ENCODE data around the gene IFNAR1.
"Not testable (repeated sequence)": the region's sequence is repeated elsewhere in the genome, so short reads cannot be mapped to it uniquely, and the experiment has no call there.

Gene IFNAR1

DNA sequence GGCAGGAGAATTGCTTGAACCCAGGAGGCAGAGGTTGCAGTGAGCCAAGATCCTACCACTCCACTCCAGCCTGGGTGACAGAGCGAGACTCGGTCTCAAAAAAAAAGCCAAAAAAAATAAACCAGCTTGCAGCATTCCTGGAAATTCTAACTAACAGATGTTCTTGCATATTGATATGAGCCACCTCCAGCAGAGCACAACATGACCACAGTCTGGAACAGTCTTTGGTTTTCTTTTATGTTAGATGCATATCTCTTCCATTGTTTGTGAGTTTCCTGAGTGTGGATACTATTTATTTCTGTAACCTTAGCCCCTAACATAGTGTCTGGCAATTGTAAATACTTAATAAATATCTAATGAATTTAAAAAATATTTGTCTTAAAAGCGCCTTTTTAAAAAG, 23.9 kb downstream of the IFNAR1 start:
- DNase-seq (ENCODE audit: low read depth, low spot score): no peak

DNA sequence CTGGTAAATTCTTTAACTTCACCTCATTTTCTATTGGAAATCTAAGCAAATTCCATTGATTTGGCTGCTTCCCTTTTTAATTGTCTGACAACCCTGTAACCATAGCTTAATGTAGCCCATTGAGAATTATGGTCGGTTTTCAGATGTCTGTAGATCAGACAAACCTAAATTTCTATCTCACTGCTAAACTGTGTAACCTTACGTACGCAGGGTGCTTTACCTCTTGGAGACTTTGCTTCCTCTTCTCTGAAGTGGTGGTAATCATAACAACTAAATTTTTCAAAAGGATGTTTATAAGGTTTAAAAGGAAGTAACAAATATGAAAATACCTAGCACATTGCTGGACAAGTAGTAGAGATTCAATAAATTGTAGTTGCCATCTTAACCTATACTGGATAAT, 25.9 kb downstream of the IFNAR1 start:
- no peak for DNase-seq (ENCODE audit: low read depth, low spot score)

DNA sequence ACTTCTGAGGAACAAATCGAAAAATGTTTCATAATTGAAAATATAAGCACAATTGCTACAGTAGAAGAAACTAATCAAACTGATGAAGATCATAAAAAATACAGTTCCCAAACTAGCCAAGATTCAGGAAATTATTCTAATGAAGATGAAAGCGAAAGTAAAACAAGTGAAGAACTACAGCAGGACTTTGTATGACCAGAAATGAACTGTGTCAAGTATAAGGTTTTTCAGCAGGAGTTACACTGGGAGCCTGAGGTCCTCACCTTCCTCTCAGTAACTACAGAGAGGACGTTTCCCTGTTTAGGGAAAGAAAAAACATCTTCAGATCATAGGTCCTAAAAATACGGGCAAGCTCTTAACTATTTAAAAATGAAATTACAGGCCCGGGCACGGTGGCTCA, 30.6 kb downstream of the IFNAR1 start:
- no peak for DNase-seq (ENCODE audit: low read depth, low spot score)

DNA sequence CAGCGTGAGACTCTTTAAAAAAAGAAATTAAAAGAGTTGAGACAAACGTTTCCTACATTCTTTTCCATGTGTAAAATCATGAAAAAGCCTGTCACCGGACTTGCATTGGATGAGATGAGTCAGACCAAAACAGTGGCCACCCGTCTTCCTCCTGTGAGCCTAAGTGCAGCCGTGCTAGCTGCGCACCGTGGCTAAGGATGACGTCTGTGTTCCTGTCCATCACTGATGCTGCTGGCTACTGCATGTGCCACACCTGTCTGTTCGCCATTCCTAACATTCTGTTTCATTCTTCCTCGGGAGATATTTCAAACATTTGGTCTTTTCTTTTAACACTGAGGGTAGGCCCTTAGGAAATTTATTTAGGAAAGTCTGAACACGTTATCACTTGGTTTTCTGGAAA, 31.2 kb downstream of the IFNAR1 start:
- DNase-seq (ENCODE audit: low read depth, low spot score): no peak

GRCh38 chr21:33357177-33357576, 32.4 kb downstream of the IFNAR1 start:
- DNase-seq (ENCODE audit: low read depth, low spot score): no peak

GRCh38 chr21:33359446-33359845, 34.7 kb downstream of the IFNAR1 start:
- DNase-seq (ENCODE audit: low read depth, low spot score): no peak

GRCh38 chr21:33360281-33360680, 35.5 kb downstream of the IFNAR1 start:
- DNase-seq (ENCODE audit: low read depth, low spot score): no peak

GRCh38 chr21:33360881-33361602, 36.3 kb downstream of the IFNAR1 start:
- peak; percentile 47 for DNase-seq (ENCODE audit: low read depth, low spot score)

DNA sequence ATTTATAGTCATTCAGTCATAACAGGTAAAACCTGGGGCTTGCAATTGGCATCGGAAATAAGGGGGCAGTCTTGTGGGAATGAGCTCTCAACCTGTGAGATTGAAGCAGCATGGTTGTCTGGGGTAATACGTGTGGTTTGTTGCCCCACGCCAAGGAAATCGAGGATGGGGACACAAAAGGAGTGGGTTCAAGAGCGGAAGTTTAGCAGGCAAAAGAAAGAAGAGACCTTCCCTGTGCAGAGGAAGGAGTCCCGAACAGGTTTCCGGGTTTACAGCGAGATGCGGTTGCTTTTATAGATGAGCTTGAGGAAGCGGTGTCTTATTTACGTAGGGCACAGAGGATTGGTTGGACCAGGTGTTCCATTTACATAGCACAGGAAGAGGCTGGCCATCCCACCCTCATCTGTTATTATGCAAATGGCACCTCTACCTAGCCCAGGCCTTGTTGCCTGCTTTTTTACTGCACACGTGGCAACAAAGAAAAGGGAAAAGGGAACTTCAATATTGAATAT, 37.3 kb downstream of the IFNAR1 start:
- DNase-seq (ENCODE audit: low read depth, low spot score): no peak

DNA sequence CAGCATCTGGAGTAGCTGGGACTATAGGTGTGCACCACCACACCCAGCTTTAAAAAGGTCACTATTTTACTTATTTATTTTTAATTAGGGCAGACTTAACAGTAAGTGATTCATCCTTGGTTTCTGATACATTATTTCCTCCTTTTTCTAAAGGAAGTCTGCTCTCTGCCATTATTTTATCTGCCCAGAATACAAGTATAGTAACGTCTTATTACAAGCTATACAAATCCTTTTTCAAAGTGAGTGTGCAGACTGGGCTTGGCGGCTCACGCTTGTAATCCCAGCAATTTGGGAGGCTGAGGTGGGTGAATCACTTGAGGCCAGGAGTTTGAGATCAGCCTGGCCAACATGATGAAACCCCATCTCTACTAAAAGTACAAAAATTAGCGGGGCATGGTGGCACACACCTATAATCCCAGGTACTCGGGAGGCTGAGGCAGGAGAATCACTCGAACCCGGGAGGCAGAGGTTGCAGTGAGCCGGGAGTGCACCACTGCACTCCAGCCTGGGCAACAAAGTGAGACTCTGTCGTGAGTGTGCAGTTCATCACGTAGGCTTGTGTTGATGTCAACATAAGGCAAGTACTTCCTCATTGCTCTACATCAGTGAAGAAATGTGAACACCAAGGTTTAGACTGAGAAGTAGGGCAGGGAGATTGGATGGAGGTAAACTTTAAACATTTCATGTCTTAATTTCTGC, 39.3 kb downstream of the IFNAR1 start:
- not testable (repeated sequence) for DNase-seq (ENCODE audit: low read depth, low spot score)

DNA sequence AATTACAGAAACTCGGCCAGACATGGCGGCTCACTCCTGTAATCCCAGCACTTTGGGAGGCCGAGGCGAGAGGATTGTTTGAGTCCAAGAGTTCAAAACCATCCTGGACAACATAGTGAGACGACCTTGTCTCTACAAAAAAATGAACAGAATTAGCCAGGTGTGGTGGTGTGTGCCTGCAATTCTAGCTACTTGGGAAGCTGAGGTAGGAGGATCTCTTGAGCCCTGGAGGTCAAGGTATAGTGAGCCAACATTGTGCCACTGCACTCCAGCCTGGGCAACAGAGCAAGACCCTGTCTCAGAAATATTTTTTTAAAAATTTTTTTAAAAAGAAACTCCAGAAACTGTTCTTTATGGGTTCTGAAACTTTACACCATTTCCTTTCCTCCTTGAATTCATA, 40.1 kb downstream of the IFNAR1 start:
- DNase-seq (ENCODE audit: low read depth, low spot score): no peak

- DNase-seq (ENCODE audit: low read depth, low spot score): no peak
Observed at GRCh38 chr21:33367309-33367973, 42.7 kb downstream of the IFNAR1 start.

GRCh38 chr21:33368124-33368523, 43.4 kb downstream of the IFNAR1 start:
- no peak for DNase-seq (ENCODE audit: low read depth, low spot score)

GRCh38 chr21:33368576-33368975, 43.8 kb downstream of the IFNAR1 start:
- no peak for DNase-seq (ENCODE audit: low read depth, low spot score)

- DNase-seq (ENCODE audit: low read depth, low spot score): no peak
Observed at GRCh38 chr21:33369586-33369985, 44.8 kb downstream of the IFNAR1 start.

DNA sequence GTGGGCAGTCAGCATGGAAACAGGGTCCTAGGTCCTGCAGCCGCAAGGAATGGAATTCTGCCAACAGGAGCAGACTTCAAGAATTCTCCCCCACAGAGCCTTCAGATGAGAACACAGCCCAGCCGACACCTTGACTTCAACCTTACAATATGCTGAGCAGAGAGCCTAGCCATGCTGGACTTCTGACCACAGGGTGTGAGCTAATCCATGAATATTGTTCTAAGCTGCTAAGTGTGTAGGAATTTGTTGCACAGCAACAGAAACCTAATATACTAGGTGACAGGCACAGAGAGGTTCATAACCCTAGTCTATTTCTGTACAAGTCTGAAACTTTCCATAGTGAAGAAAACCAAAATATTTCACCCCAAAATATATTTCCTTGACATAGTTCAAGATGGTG, 45.5 kb downstream of the IFNAR1 start:
- no peak for DNase-seq (ENCODE audit: low read depth, low spot score)

- no peak for DNase-seq (ENCODE audit: low read depth, low spot score)
Observed at GRCh38 chr21:33371366-33371765, 46.6 kb downstream of the IFNAR1 start.

DNA sequence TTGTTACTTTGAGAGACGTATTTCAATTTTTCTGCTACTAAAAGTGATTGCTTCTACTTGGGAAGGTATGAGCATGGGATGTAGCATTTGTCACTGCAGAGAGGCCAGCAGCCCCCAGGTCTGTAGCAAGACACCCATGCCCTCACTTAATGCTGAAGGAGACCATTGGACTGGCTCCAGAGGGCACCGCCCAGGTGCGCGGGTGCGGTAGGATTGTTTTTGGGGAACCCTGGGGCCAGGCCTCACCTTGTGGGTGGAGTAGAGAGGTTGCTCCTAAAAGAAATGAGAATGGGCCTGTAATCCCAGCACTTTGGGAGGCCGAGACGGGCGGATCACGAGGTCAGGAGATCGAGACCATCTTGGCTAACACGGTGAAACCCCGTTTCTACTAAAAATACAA, 47.8 kb downstream of the IFNAR1 start:
- DNase-seq (ENCODE audit: low read depth, low spot score): no peak

DNA sequence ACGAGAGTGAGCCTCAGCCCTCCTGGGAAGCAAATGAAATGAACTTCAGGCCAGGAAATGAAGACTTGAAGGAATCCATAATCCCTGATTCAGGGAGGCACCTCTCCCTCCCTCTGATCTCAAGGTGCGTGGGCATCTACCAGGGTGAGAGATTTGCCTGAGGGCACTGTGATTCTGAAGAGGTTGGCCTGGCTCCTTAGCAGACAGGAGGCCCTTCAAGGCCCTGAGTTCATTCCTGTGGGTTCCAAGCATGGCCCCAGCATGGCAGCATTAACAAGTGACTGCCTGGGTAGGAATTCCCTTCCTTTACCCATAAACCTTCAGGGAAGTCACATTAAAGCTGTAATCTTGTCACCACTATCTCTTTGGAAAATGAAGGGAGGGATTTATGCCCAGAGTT, 48.7 kb downstream of the IFNAR1 start:
- no peak for DNase-seq (ENCODE audit: low read depth, low spot score)

GRCh38 chr21:33374080-33374449, 49.3 kb downstream of the IFNAR1 start:
- DNase-seq (ENCODE audit: low read depth, low spot score): no peak

- peak; percentile 29 for DNase-seq (ENCODE audit: low read depth, low spot score)
Observed at GRCh38 chr21:33374450-33375096, 49.8 kb downstream of the IFNAR1 start.

DNA sequence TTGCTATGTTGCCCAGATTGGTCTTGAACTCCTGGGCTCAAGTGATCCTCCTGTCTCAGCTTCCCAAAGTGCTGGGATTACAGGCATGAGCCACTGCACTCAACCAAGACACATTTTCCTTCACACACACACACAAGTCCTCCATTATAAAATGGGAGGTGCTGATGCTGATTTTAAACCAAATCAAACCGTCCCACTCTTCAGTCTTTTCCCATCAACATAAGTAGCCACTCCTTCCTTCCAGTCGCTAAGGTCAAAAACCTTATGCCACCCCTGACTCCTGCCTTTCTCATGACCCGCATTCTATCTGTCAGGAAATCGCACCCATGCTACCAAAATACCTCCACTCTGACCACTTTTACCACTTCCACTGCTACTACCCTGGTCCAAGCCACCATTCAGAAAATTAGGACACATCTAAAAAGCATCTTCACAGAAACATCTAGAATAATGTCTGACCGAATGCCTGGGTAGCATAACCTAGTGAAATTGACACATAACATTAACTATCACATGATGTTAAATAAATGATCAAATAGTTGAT, 50.4 kb downstream of the IFNAR1 start:
- DNase-seq (ENCODE audit: low read depth, low spot score): no peak

All from smooth muscle cell of the brain vasculature (primary cell).